BLaER1 (cell line): ENCODE measurements around the gene VIPR2.
"Not testable (repeated sequence)": the region's sequence is repeated elsewhere in the genome, so short reads cannot be mapped to it uniquely, and the experiment has no call there.

Source experiments
- H3K27ac ChIP-seq: shearing (Covaris generic); formaldehyde crosslinking; 2 replicates; pipeline ENCODE4 v1.8.1; 2022
- H3K27me3 ChIP-seq: shearing (Covaris generic); formaldehyde crosslinking; 2 replicates; pipeline ENCODE4 v1.8.1; 2022
- H3K36me3 ChIP-seq: shearing (Covaris generic); formaldehyde crosslinking; 2 replicates; pipeline ENCODE4 v1.8.1; 2022
- H3K4me1 ChIP-seq: shearing (Covaris generic); formaldehyde crosslinking; 2 replicates; pipeline ENCODE4 v1.8.1; 2022
- H3K4me2 ChIP-seq: shearing (Covaris generic); formaldehyde crosslinking; 2 replicates; pipeline ENCODE4 v1.8.1; 2022
- H3K4me3 ChIP-seq: shearing (Covaris generic); formaldehyde crosslinking; 2 replicates; pipeline ENCODE4 v1.8.1; 2022
- H3K9ac ChIP-seq: shearing (Covaris generic); formaldehyde crosslinking; 2 replicates; pipeline ENCODE4 v1.8.1; 2022
- H3K9me3 ChIP-seq: shearing (Covaris generic); formaldehyde crosslinking; 2 replicates; pipeline ENCODE4 v1.8.1; 2022
- H4K20me1 ChIP-seq: shearing (Covaris generic); formaldehyde crosslinking; 2 replicates; pipeline ENCODE4 v1.8.1; 2022
- Cebpa-rat ChIP-seq: shearing (Covaris generic); IDR thresholded peaks from 2 replicates; pipeline ENCODE4 v1.8.1; 2022

Gene VIPR2

DNA sequence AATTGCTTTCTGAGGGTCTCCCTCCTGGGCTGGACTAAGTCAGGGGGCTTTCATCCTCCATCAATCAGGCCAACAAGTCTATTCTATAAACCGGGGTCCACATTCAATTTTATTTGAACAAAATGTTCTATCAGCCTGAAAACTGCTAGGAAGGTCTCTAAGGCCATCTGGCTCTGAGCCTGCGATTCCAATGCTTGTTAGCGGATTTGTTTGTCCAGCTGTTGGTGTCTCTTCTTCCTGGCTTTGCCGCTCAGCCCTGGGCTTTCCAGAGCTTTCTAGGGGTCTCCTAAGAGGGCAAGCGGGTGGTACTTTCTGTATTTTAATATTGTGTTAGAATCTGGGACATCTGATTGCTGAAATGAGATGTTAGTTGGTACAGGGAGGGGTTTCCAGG is 136.7 kb downstream of the VIPR2 start:
- TF ChIP-seq Cebpa-rat = no peak
- Histone ChIP-seq H3K9ac (no peak overlapping the region), H3K4me1 (peaks cover 61% of the 10 kb centered on the region), H3K27me3 (no peaks in the 10 kb centered on the region), H3K27ac (no peak overlapping the region), H3K4me2 (peak overlapping the region; percentile 88), H3K4me3 (no peak overlapping the region), H3K9me3 (peaks cover 14% of the 10 kb centered on the region), H4K20me1 (no peaks in the 10 kb centered on the region), H3K36me3 (no peaks in the 10 kb centered on the region)

DNA sequence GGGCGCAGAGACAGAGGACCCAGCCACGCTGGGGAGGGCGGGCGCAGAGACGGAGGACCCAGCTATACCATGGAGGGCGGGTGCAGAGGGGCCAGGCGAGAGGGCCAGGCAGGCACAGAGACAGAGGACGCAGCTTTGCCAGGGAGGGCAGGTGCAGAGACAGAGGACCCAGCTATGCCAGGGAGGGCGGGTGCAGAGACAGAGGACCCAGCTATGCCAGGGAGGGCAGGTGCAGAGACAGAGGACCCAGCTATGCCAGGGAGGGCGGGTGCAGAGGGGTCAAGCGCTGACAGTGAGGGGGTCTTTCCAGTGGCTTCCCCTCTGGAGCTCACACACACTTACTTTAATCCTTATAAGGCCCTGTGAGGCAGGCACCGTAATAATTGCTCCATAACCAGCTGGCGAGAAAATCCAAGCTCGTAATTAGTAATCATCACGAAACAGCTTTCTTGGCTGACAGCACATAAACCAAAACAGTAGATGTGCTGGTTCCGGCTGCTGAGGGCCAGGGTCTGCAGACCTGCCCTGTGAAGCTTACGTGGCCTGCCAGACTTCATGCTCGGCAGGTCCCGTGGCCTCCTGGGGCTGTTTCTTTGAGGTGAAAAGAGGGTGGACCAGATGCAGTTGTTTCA is 137.2 kb downstream of the VIPR2 start:
- peaks cover 56% of the 10 kb centered on the region for H3K4me1 ChIP-seq
- no peaks in the 10 kb centered on the region for H4K20me1 ChIP-seq
- H3K9ac ChIP-seq = no peak overlapping the region
- peaks cover 14% of the 10 kb centered on the region for H3K9me3 ChIP-seq
- H3K27ac ChIP-seq = no peak overlapping the region
- no peaks in the 10 kb centered on the region for H3K27me3 ChIP-seq
- no peak for TF ChIP-seq Cebpa-rat
- H3K4me2 ChIP-seq = peak overlapping the region; percentile 88
- no peaks in the 10 kb centered on the region for H3K36me3 ChIP-seq
- H3K4me3 ChIP-seq = no peak overlapping the region

GRCh38 chr7:159006610-159007130 is 138.0 kb downstream of the VIPR2 start:
- Histone ChIP-seq H3K9me3 (peaks cover 14% of the 10 kb centered on the region), H3K4me1 (peaks cover 48% of the 10 kb centered on the region), H4K20me1 (no peaks in the 10 kb centered on the region), H3K27ac (no peak overlapping the region), H3K4me3 (no peak overlapping the region), H3K4me2 (no peak overlapping the region), H3K36me3 (no peaks in the 10 kb centered on the region), H3K27me3 (no peaks in the 10 kb centered on the region), H3K9ac (no peak overlapping the region)
- TF ChIP-seq Cebpa-rat = no peak

DNA sequence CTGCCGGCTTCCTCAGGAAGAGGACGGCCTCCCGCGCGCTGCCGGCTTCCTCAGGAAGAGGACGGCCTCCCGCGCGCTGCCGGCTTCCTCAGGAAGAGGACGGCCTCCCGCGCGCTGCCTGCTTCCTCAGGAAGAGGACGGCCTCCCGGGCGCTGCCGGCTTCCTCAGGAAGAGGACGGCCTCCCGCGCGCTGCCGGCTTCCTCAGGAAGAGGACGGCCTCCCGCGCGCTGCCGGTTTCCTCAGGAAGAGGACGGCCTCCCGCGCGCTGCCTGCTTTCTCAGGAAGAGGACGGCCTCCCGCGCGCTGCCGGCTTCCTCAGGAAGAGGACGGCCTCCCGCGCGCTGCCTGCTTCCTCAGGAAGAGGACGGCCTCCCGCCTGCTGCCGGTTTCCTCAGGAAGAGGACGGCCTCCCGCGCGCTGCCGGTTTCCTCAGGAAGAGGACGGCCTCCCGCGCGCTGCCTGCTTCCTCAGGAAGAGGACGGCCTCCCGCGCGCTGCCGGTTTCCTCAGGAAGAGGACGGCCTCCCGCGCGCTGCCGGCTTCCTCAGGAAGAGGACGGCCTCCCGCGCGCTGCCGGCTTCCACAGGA is 138.6 kb downstream of the VIPR2 start:
- H4K20me1 ChIP-seq, H3K27me3 ChIP-seq, H3K4me2 ChIP-seq, H3K4me3 ChIP-seq, H3K27ac ChIP-seq, H3K9ac ChIP-seq, H3K36me3 ChIP-seq: not testable (repeated sequence)
- Histone ChIP-seq H3K9me3 (peaks cover 14% of the 10 kb centered on the region), H3K4me1 (peaks cover 43% of the 10 kb centered on the region)

- Histone ChIP-seq H3K9me3 (peaks cover 14% of the 10 kb centered on the region), H3K4me3 (no peak overlapping the region), H3K4me1 (peaks cover 38% of the 10 kb centered on the region), H3K4me2 (no peak overlapping the region), H3K9ac (no peak overlapping the region), H3K36me3 (no peaks in the 10 kb centered on the region), H3K27me3 (no peaks in the 10 kb centered on the region), H4K20me1 (no peaks in the 10 kb centered on the region), H3K27ac (no peak overlapping the region)
- TF ChIP-seq Cebpa-rat = no peak
These were observed 139.0 kb downstream of the VIPR2 start for GRCh38 chr7:159005618-159006017.

- TF ChIP-seq Cebpa-rat = no peak
- Histone ChIP-seq H4K20me1 (no peaks in the 10 kb centered on the region), H3K27me3 (no peaks in the 10 kb centered on the region), H3K9me3 (peaks cover 14% of the 10 kb centered on the region), H3K4me1 (peaks cover 26% of the 10 kb centered on the region), H3K9ac (no peak overlapping the region), H3K4me2 (no peak overlapping the region), H3K27ac (no peak overlapping the region), H3K36me3 (no peaks in the 10 kb centered on the region), H3K4me3 (no peak overlapping the region)
These were observed 140.3 kb downstream of the VIPR2 start for GRCh38 chr7:159004411-159004810.

DNA sequence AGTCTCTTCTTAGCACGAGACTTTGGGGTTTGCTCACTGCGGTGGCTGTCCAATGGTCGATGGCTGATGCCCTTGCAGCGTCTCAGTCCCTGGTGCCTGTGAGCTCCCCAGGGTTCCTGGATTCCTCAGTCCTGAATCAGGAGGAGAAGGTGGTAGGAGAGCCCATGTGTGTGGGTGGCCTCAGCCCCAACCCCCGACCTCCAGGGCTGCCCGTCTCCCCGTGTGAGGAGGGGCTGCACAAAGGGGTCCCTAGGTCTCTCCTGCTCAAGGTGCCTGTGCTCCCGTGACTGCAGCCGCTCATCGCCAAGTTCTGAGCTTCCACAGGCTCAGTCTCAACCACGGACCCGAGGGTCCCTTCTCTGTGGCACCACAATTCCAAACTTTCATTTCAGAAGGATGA is 142.9 kb downstream of the VIPR2 start:
- H3K4me3 ChIP-seq = no peak overlapping the region
- H3K9ac ChIP-seq = no peak overlapping the region
- no peaks in the 10 kb centered on the region for H3K27me3 ChIP-seq

DNA sequence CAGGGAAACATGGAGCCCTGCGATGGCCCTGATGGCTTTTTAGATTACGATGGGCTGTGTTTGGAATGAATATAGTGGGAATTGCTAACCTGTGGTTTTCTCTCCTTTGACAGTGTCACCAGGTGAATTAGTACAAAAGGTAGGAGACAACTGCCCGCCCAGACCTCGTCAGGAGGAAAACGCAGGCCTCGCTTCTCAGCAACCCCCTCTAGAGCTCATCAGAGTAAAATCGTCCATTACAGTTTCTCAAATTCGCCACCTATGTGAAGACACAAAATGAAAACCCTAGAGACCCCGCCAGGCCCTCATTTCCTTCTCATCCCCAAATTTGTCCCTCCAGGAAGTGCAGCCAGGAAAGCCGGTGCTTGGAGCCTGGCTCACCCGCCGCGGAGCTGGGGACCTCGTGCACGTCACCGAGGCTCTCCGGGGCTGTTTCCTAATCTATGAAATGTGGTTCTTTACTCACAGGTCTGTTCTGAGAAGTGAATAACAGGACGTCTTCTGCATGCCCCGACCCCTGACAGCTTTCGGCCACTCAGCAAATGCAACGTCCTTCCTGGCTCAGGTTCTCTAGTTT is 143.7 kb downstream of the VIPR2 start:
- peaks cover 19% of the 10 kb centered on the region for H3K9me3 ChIP-seq

More for the DNA sequence above, 142.9 kb downstream of the VIPR2 start:
- no peaks in the 10 kb centered on the region for H4K20me1 ChIP-seq
- H3K9me3 ChIP-seq = peaks cover 20% of the 10 kb centered on the region
- no peak overlapping the region for H3K4me2 ChIP-seq
- H3K4me1 ChIP-seq = no peaks in the 10 kb centered on the region
- H3K36me3 ChIP-seq = no peaks in the 10 kb centered on the region
- no peak overlapping the region for H3K27ac ChIP-seq
- TF ChIP-seq Cebpa-rat = no peak

DNA sequence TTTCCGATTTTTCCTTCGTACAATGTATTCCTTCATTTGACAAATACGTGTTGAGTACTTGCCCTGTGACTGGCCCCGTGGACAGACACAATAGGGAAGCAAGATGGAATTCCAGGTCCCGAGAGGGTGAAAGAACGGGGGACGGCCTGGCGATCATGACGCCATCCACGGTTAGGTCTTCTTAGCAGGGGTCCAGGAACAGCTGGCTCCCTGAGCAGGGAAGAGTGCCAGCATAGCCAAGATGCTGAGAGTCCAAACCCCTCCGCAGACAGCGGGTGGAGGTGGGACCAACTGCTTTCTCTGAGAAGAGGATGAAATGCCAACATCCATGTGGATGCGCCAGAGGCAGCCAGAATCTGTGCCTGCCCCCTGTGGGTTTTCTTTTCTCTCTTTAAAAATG is 144.6 kb downstream of the VIPR2 start:
- peaks cover 19% of the 10 kb centered on the region for H3K9me3 ChIP-seq
- H4K20me1 ChIP-seq = no peaks in the 10 kb centered on the region
- no peaks in the 10 kb centered on the region for H3K27me3 ChIP-seq
- no peak overlapping the region for H3K4me3 ChIP-seq
- no peaks in the 10 kb centered on the region for H3K4me1 ChIP-seq
- H3K36me3 ChIP-seq = no peaks in the 10 kb centered on the region
- H3K9ac ChIP-seq = no peak overlapping the region
- H3K4me2 ChIP-seq = no peak overlapping the region
- TF ChIP-seq Cebpa-rat = no peak
- H3K27ac ChIP-seq = no peak overlapping the region

More for the DNA sequence above, 143.7 kb downstream of the VIPR2 start:
- Histone ChIP-seq H3K4me2 (no peak overlapping the region), H3K27ac (no peak overlapping the region), H3K4me3 (no peak overlapping the region), H3K27me3 (no peaks in the 10 kb centered on the region), H4K20me1 (no peaks in the 10 kb centered on the region), H3K9ac (no peak overlapping the region), H3K4me1 (no peaks in the 10 kb centered on the region), H3K36me3 (no peaks in the 10 kb centered on the region)
- no peak for TF ChIP-seq Cebpa-rat

DNA sequence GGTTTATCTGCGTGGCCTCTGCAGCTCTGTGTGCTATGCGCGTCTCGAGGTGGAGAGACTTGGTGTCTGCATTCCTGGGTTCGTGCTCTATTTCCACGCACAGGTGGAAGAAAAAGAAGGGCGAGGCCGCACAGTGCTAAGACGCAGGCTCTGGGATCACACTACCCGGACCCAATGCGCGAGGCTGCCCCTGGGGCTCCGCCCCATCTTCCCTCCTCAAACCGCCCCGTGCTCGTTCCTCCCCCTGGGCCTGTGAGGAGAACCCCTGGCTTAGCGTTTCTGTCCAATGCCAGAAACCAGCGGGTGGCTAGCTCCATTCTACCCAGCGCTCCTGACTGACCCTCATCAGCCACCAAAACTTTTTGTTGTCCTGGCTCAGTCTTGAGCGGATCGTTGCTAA is 145.2 kb downstream of the VIPR2 start:
- no peak for TF ChIP-seq Cebpa-rat
- H4K20me1 ChIP-seq = no peaks in the 10 kb centered on the region
- H3K4me2 ChIP-seq = no peak overlapping the region
- no peaks in the 10 kb centered on the region for H3K27me3 ChIP-seq
- H3K4me3 ChIP-seq = no peak overlapping the region
- no peaks in the 10 kb centered on the region for H3K4me1 ChIP-seq
- no peak overlapping the region for H3K9ac ChIP-seq
- H3K36me3 ChIP-seq = no peaks in the 10 kb centered on the region
- no peak overlapping the region for H3K27ac ChIP-seq
- H3K9me3 ChIP-seq = peaks cover 24% of the 10 kb centered on the region

DNA sequence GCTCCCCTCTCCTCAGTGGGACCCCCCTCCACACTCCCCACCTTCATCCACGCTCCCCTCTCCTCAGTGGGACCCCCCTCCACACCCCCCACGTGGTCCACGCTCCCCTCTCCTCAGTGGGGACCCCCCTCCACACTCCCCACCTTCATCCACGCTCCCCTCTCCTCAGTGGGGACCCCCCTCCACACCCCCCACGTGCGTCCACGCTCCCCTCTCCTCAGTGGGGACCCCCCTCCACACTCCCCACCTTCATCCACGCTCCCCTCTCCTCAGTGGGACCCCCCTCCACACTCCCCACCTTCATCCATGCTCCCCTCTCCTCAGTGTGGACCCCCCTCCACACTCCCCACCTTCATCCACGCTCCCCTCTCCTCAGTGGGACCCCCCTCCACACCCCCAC is 146.4 kb downstream of the VIPR2 start:
- not testable (repeated sequence) for H3K27ac ChIP-seq, H3K9ac ChIP-seq, H3K36me3 ChIP-seq, H3K27me3 ChIP-seq, H3K4me3 ChIP-seq, H4K20me1 ChIP-seq, H3K4me2 ChIP-seq, H3K4me1 ChIP-seq
- peaks cover 35% of the 10 kb centered on the region for H3K9me3 ChIP-seq
